Prostate gland (tissue), 2 donors: ENCODE measurements around the gene THSD4. TPM values are rescaled to one million over a fixed set of nuclear protein-coding genes. Genes with fewer than 3 reads are reported as not detected.

ENCODE experiments used
- DNase-seq: peaks from one replicate; pipeline ENCODE4 v3.0.0-alpha.2; 2019; ENCODE audit warnings: low spot score
- H3K27ac ChIP-seq, 2 donors: fragments of 200-600 bp; sonication (generic); 2 replicates each; pipeline ENCODE4 v1.5.1; 2017 to 2019
- H3K27me3 ChIP-seq: fragments of 200-600 bp; sonication (generic); replicated peaks from 2 replicates; pipeline ENCODE4 v1.5.1; 2019; ENCODE audit not compliant: insufficient read depth
- H3K36me3 ChIP-seq, 2 donors: fragments of 200-600 bp; sonication (generic); 1 replicate in 1 of 2; 2 replicates in 1 of 2; pipeline versions ENCODE4 v1.5.1 to v1.8.1; 2017 to 2019
- H3K4me1 ChIP-seq: fragments of 200-600 bp; sonication (generic); replicated peaks from 2 replicates; pipeline ENCODE4 v1.5.1; 2019
- H3K4me3 ChIP-seq, 2 donors: fragments of 200-600 bp; sonication (generic); 2 replicates each; pipeline ENCODE4 v1.5.1; 2017 to 2019
- H3K9me3 ChIP-seq: fragments of 200-600 bp; sonication (generic); 2 replicates; pipeline ENCODE4 v1.5.1; 2017
- CTCF ChIP-seq, 4 experiments: fragments of 200-600 bp in 2 of 4; fragments of 450-650 bp in 2 of 4; sonication (generic) in 2 of 4; IDR thresholded peaks; 1 replicate in 3 of 4; 2 replicates in 1 of 4; pipeline ENCODE4 v1.5.1; 2016 to 2019; ENCODE audit warnings: antibody characterized with exemption in 4 of 4, mild to moderate bottlenecking in 2 of 4, moderate library complexity in 2 of 4
- POLR2A ChIP-seq: fragments of 450-650 bp; IDR thresholded peaks from one replicate; pipeline ENCODE4 v1.6.1; 2016; ENCODE audit warnings: antibody characterized with exemption, mild to moderate bottlenecking
- POLR2AphosphoS5 ChIP-seq: sonication (generic); formaldehyde crosslinking; IDR thresholded peaks from one replicate; pipeline ENCODE4 v1.6.1; 2017; ENCODE audit warnings: antibody characterized with exemption
- WGBS: methylation state at CpG from one replicate; pipeline ENCODE4 v1.1.5; 2018; 5-methylcytosine and 5-hydroxymethylcytosine counted together
- intact Hi-C: fragments of 100-400 bp; cut with DNase I; formaldehyde crosslinking; loops from one replicate; pipeline ENCODE4 v1.14.2; 2022
- total RNA-seq, 2 donors: library from RNA; depleted of rRNA; stranded (reverse); fragments of >200 nt; gene quantifications; one replicate each; pipeline ENCODE4 v1.1.0, GENCODE V29; 2016

The THSD4 gene
- total RNA-seq, 2 donors from 2014 or later: 84.1 to 223 TPM

- intact Hi-C loops: no loop called here
- DNase-seq: no peak
- 87% methylated on average over 15 of the region's 15 CpGs for WGBS
These were observed 691.9 kb downstream of the THSD4 start for GRCh38 chr15:71807125-71807629.

GRCh38 chr15:71807691-71808091, 692.4 kb downstream of the THSD4 start:
- Histone ChIP-seq H3K9me3 (no peaks in the 10 kb centered on the region), H3K4me3 (no peak overlapping the region), H3K27me3 (no peaks in the 10 kb centered on the region), H3K36me3 (no peaks in the 10 kb centered on the region), H3K27ac (no peak overlapping the region), H3K4me1 (no peaks in the 10 kb centered on the region)
- no peak for DNase-seq
- intact Hi-C loops: no loop called here
- 48% methylated on average over 4 of the region's 4 CpGs for WGBS
- TF ChIP-seq POLR2A (no peak), POLR2AphosphoS5 (no peak), CTCF (IDR thresholded peaks at IDR 0.05) (no peak)

More at GRCh38 chr15:71807125-71807629, 691.9 kb downstream of the THSD4 start:
- Histone ChIP-seq H3K9me3 (no peaks in the 10 kb centered on the region), H3K36me3 (no peaks in the 10 kb centered on the region), H3K4me3 (no peak overlapping the region), H3K27ac (no peak overlapping the region), H3K4me1 (no peaks in the 10 kb centered on the region), H3K27me3 (no peaks in the 10 kb centered on the region)
- TF ChIP-seq CTCF (IDR thresholded peaks at IDR 0.05) (no peak), POLR2A (no peak), POLR2AphosphoS5 (no peak)

GRCh38 chr15:71808311-71809020, 693.2 kb downstream of the THSD4 start:
- no peak for TF ChIP-seq POLR2A
- no peak for TF ChIP-seq CTCF (IDR thresholded peaks at IDR 0.05)
- TF ChIP-seq POLR2AphosphoS5: no peak
- no peak overlapping the region for H3K27ac ChIP-seq
- no peaks in the 10 kb centered on the region for H3K27me3 ChIP-seq
- 89% methylated on average over 18 of the region's 18 CpGs for WGBS
- no peaks in the 10 kb centered on the region for H3K4me1 ChIP-seq
- H3K4me3 ChIP-seq: no peak overlapping the region
- H3K36me3 ChIP-seq: no peaks in the 10 kb centered on the region
- no peaks in the 10 kb centered on the region for H3K9me3 ChIP-seq
- DNase-seq: no peak
- intact Hi-C loops: no loop called here

- H3K9me3 ChIP-seq: no peaks in the 10 kb centered on the region
- no peaks in the 10 kb centered on the region for H3K4me1 ChIP-seq
- no peak overlapping the region for H3K27ac ChIP-seq
- TF ChIP-seq POLR2A (no peak), CTCF (IDR thresholded peaks at IDR 0.05) (no peak), POLR2AphosphoS5 (no peak)
- H3K27me3 ChIP-seq: no peaks in the 10 kb centered on the region
- 90% methylated on average over 8 of the region's 8 CpGs for WGBS
- no peak overlapping the region for H3K4me3 ChIP-seq
- DNase-seq: no peak
- H3K36me3 ChIP-seq: no peaks in the 10 kb centered on the region
- intact Hi-C loops: no loop called here
These were observed 694.1 kb downstream of the THSD4 start for GRCh38 chr15:71809346-71809745.
